Hematopoietic multipotent progenitor cell treated with erythropoietin and hydrocortisone succinate and interleukin-3 and kit ligand, for 15 days (in vitro differentiated cells): ENCODE data around the gene FGF22.
"Not testable (repeated sequence)": the region's sequence is repeated elsewhere in the genome, so short reads cannot be mapped to it uniquely, and the experiment has no call there.

Experiments used
- DNase-seq: peaks from one replicate; pipeline ENCODE4 v3.0.0-alpha.2; 2015; ENCODE audit warnings: low spot score

Gene FGF22

DNA sequence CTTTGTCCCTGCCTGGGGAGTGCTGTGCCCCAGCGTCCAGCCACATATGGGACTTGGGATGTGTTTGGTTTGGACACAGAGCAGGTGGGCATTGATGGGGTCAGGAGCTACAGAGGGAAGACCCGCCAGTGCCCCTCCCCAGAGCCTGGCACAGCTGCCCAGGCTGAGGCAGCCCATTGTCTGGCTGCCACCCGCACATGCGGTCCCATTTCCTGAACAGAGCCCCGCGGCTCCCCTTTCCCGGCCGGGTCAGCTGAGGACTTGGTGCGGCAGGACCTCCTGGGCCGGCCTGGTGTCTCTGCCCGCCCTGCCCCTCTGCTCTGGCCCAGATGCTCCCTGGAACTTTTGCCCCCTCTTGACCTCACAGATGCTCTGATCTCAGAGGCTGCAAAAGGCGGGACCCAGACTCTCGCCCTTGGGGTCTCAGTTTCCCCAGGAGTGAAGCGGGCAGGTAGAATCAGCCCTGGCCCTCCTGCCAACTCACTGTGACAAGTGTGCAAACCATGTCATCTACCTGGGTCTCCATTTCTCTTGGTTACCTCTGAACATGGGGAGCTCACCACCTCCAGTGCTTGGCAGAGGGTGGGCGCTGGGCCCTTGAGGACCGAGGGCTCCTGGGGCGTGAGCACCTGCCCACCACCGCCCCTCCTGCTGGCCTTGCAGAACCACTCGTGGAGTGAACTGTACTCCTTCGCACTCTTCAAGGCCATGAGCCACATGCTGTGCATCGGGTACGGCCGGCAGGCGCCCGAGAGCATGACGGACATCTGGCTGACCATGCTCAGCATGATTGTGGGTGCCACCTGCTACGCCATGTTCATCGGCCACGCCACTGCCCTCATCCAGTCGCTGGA, 32.2 kb upstream of the FGF22 start:
- DNase-seq: no peak

DNA sequence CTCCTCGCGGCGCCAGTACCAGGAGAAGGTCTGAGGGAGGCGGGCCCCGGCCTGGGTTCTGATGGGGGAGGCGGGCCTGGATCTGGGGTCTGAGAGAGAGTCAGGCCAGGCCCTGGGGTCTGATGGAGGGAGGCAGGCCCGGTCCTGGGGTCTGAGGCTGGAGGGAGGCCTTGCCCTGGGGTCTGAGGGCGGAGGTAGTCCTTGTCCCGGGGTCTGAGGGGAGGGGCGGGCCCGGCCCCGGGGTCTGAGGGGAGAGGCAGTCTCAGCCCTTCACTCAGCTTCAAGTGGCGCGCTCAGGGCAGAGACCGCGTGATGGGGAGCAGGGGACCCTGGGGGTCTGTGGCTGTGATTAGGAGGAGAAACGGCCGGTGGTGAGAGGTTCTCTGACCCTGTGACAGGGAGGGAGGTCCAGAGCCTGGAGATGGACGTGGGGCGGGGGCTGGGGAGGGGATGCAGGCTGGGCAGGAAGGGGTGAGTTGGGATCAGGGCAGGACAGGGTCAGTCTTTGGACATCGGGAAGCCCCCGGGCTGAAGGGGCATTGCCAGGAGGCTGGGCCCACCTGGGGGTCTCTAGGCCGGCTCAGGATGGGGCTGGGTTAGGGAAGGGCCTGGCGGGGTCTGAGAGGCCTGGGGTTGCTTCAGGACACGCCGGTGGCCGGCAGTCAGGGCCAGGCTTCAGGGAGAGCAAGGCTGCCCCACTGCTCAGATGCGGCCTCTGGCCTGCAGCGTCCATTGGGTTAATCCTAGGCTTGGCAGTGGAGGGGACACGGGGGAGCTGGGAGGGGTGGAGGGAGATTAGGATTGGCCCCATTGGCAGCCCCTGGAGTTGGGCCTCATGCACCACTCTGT, 31.3 kb upstream of the FGF22 start:
- DNase-seq: no peak

DNA sequence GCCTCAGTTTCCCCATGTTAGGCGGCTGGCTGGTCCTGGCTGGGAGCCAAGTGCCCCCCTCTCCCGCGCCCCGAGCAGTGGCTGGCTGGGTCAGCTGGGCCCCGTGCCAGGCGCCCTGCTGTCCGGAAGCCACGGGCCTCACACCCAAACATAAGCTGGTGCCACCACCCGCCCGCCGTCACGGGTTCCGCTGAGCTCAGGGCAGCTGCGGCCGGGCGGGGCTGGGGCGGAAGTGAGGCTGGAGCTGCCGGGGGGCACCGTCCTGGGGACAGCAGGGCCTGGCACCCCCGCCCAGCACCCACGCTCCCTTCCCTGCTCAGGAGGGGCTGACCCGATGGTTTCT, 30.7 kb upstream of the FGF22 start:
- no peak for DNase-seq

DNA sequence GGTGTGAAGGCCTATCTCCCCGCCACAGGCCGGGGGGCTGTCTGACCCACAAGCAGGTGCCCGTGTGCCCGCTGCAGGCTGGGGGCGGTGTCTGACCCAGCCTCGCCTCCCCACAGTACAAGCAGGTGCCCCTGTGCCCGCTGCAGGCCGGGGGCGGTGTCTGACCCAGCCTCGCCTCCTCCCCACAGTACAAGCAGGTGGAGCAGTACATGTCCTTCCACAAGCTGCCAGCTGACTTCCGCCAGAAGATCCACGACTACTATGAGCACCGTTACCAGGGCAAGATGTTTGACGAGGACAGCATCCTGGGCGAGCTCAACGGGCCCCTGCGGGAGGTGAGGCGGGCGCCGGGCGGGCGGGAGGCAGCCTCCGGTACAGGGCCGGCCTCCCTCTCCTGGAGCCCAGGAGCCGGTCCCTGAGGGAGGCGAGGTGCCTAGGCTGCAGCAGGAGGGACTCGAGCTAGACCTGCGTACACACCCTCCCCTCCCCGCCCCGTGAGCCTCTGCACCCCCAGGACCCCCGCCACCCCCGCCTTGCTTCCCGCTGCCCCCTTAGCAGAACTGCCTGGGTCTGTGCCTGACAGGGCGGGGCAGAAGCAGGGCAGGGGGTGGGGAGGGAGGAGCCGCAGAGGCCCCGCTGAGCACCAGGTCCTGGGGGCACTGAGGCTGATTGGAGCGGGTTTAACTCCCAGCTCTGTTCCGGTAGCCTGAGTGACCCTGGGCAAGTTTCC, 29.4 kb upstream of the FGF22 start:
- no peak for DNase-seq

DNA sequence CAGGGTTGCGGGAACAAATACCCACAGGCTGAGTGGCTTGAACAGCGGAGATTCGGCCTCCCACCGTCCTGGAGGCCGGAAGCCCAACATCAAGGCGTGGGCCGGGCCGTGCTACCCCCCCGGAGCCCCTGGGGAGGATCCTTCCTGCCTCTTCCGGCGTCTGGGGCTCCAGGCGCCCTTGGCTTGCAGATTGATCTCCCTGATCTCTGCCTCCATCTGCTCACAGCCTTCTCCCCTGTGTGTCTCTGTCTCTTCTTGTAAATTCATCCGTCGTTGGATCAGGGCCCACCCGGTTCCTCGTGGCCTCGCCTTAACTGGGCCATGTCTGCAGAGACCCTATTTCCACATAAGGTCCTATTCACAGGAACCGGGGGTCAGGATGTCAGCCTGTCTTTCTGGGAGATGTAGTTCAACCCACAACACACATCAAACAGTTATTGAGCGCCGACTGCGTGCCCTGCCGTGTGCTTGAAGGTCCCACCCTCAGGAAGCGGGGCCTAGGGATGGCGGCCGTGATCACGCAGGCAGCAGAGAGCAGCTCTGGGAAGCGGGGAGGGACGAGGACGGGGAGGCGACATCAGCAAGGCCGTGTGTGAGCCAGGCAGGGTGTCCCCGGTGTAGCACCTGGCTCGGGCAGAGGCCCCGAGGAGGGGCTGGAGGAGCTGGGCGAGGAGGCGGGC, 28.7 kb upstream of the FGF22 start:
- DNase-seq: no peak

DNA sequence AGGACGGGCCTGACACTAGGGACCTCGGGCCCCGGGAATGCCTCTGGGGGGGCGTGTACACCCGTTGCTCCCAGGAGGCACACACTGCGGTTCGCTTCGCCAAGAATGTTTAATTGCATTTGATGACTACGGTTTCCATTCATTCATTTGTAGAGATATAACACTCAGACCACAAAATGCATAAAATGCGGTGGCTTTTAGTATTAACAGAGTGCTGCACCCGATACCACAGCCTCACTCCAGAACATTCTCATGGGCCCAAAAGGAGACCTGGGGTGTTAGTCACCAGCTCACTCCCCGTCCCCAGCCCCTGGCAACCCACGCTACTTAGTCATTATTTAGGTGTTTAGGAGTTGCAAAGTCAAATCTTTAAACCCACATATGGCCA, 28.2 kb upstream of the FGF22 start:
- no peak for DNase-seq

DNA sequence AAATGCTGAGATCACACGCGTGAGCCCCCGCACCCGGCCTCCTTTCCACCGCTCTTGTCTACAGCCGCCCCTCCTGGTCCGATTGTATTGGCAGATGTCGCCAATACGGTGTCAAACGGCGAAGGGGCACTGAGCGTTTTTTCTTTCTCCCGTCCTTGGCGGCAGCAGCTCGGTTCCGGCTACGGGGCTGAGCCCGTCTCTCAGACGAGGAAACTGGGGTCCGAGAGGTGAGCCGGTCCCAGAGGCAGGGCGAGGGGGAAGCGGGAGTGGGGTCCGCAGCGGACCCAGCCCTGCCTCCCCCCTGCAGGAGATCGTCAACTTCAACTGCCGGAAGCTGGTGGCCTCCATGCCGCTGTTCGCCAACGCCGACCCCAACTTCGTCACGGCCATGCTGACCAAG, 26.7 kb upstream of the FGF22 start:
- no peak for DNase-seq

DNA sequence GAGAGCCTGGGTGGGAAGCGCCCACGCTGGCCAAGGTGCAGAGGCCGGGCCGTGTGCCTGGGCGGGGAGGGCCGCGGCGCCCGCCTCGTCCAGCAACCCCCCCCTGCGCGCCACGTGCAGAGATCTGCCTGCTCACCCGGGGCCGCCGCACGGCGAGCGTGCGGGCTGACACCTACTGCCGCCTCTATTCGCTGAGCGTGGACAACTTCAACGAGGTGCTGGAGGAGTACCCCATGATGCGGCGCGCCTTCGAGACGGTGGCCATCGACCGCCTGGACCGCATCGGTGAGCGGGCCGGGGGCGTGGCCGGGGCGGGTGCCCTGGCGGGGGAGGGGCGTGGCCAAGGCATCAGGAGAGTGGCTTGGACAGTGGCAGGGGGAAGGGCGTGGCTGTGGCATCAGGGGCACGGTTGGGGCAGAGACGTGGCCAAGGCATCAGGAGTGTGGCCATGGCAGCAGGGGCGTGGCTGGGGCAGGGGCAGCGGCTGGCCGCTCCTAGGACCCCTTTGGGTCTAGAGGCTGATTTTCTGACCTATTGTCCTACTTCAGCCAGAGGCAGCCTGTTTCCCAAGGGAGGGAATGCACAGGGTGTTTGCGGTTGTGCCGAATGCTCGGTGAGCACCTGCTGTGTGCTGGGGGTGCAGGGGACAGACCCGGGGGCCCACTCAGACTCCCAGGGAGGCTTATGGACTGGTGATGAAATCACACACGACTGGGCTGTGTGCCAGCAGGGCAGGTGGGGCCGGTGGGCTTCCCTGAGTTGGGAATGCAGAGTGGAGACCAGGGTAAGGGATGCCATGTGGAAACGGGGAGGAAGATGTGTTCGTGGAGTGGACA, 25.7 kb upstream of the FGF22 start:
- DNase-seq: no peak

DNA sequence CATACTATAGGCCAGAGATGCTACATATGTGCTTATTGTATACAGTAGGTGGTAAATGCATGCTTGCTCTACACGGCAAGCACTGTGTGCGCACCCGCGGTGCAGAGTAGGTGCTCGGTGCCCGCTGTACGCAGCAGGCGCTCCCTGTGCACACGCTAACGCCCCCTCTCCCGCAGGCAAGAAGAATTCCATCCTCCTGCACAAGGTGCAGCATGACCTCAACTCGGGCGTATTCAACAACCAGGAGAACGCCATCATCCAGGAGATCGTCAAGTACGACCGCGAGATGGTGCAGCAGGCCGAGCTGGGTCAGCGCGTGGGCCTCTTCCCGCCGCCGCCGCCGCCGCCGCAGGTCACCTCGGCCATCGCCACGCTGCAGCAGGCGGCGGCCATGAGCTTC, 24.1 kb upstream of the FGF22 start:
- DNase-seq: no peak

DNA sequence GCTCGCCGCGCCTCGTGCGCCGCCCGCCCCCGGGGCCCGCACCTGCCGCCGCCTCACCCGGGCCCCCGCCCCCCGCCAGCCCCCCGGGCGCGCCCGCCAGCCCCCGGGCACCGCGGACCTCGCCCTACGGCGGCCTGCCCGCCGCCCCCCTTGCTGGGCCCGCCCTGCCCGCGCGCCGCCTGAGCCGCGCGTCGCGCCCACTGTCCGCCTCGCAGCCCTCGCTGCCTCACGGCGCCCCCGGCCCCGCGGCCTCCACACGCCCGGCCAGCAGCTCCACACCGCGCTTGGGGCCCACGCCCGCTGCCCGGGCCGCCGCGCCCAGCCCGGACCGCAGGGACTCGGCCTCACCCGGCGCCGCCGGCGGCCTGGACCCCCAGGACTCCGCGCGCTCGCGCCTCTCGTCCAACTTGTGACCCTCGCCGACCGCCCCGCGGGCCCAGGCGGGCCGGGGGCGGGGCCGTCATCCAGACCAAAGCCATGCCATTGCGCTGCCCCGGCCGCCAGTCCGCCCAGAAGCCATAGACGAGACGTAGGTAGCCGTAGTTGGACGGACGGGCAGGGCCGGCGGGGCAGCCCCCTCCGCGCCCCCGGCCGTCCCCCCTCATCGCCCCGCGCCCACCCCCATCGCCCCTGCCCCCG, 23.5 kb upstream of the FGF22 start:
- no peak for DNase-seq

DNA sequence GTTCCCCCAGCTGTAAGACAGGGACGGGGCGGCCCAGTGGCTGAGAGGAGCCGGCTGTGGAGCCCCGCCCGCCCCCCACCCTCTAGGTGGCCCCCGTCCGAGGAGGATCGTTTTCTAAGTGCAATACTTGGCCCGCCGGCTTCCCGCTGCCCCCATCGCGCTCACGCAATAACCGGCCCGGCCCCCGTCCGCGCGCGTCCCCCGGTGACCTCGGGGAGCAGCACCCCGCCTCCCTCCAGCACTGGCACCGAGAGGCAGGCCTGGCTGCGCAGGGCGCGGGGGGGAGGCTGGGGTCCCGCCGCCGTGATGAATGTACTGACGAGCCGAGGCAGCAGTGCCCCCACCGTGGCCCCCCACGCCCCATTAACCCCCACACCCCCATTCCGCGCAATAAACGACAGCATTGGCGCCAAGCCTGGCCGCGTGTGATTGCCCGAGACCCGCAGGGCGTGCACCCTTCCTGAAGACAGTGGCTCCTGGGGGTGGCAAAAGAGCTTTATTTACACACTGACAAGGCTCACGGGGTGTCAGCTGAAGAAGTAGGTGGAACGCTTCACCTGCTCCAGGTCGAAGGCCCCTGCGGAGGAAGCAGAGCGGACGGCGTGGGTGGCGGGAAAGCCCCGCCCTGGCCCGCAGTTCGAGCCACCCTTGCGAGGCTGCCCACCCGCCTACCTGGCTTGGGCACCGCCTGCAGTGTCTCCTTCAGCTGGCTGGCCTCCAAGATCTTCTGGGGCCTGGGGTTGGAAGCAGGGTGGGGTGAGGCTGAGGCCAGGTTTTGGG, 22.7 kb upstream of the FGF22 start:
- no peak for DNase-seq

DNA sequence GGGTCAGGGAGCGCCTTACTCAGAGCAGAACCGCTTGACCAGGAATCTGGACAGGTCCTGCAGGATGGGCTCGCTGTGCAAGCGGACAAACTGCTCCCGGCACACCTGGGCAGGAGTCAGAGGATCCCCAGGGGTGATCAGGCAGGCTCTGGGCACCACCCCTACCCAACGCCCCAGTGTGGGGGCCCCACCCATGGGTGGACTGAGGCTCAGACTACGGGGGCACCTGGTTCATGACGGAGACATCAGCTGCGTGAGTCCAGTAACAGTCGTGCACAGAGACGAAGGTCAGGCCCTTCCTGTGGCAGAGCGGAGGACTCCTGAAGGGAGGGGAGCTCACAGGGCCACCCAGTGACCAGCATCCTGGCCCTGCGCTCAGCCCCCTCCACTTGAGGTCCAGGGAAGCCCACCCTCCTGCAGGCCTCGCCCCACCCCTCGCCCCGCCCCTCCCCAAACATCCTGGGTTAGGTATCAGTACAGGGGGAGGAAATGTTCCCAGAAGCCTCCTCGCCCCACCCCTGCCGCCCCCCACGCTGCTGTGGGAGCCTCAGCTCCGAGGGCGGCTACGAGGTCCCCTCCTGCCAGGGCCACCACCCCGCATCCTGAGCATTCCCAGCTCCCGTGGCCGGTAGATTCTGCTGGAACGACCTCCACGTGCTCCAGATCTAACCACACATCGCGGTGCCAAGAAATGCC, 22.0 kb upstream of the FGF22 start:
- no peak for DNase-seq

DNA sequence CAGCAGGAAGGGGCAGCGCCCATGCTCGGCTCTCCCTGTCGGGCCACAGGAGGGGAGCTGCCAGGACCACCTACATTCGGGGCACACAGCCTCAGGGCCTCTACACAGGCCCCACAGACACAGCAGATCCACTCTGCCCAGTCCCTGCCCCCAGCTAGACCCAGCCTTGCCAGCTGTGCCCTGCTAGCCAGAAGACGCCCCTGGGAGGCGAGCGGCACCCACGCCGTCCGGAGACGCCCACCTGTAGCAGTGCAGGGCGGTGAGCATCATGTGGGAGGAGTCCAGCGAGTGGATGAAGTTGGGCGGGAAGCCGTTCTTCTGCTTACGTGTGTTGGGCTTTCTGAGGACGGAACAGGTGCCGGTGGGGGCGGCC, 21.4 kb upstream of the FGF22 start:
- no peak for DNase-seq

DNA sequence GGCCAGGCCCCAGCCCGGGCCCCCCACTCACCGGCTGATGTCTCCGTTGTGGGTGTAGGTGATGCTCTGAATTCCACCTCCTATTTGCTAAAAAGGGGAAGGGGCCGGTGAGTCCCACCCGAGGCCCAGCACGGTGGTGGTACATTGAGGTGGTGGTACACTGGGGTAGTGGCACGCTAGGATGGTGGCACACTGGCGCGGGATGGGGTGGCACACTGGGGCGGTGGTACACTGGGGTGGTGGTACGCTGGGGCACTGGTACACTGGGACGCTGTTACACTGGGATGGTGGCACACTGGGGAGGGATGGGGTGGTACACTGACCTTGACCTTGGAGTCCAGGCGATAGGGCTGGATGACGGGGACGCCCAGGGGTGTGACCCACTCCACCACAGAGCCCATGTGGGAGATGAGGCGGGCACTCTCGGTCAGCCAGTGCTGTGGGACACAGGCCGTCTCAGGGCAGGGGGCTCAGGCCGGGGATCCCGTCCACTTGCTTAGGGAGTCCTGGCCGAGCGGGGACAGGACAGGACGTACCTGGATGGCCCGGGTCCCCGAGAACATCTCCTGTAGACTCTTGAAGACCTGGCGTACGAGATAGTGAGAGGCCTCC, 20.9 kb upstream of the FGF22 start:
- DNase-seq: no peak

DNA sequence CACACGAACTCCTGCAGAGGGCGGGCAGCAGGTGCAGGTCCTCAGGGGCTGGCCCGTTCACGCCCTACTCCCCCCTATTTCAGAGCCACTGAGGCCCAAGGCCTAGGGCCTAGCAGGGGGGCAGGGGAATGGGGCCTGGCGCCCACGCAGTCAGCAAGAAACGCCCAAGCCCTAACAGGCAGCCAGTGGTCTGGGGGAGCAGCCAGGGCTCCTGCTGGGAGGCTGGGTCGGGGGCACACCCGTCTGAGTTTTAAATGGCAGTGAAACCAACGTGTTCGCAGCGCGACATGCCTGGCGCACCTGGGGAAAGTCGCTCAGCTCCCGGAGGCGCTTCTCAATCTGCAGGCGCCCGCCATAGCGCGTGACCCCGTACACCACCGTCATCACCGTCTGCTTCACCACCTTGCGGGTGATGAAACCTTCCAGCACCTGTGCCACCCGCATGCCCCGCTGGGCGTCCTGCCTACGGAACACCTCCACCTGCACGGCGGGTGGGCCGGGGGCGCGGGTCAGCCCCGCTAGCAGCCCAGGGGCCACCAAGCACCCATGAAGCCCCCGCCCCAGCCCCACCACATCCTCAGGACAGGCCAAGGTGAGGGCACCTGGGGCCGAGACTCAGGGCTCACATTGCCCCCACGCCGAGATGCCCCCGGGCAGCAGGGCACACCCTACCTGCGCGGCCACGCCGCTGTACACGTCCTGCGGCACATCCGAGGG, 20.2 kb upstream of the FGF22 start:
- no peak for DNase-seq

DNA sequence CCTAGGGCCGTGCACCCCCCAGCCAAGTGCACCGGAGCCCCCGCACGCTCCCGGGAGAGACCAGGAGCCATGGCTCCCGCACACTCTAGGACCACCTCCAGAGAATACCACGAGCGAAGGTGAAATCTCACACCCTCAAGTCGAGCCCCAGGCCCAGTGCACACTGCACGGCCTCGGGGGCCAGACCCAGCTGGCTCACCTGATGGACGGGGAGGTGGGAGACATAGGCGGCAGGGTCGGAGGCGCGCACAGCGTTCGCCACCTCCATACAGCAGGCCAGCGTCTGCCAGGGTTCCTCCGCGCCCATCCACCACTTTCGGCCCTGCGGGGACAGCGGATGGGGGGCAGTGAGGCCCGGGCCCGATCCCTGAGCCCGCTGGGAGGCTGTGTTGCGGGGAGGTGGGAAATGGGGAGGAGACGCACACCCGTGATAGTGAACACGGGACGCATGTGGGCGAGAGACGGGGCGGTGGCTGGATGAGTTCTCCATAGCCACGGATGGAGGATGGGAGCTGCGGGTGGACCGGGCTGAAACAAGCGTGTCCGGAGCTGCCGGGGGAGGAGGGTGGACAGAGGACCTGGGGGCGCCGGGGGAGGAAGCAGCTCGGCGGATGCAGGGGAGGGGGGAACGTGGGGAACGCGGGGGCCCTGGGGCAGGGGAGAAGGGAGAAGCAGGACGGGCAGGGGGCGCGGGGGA, 19.4 kb upstream of the FGF22 start:
- DNase-seq: no peak

DNA sequence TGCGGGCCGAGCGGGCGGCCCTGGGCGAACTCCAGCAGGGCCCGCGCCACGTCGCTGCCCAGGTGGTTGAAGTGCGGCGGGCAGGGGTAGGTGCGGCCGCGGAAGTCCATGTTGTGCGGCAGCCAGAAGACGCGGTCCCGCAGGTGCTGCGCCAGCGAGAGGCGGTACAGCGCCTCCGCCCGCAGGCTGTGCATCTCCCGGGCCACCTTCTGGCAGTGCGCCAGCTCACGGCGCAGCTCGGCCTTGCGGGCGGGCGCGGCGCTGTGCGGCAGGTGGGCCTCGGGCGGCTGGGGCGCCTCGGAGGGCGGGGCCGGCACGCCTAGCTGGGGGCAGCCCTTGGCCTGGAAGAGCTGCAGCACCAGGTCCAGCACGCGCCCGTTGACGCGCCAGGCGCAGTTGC, 18.5 kb upstream of the FGF22 start:
- not testable (repeated sequence) for DNase-seq

DNA sequence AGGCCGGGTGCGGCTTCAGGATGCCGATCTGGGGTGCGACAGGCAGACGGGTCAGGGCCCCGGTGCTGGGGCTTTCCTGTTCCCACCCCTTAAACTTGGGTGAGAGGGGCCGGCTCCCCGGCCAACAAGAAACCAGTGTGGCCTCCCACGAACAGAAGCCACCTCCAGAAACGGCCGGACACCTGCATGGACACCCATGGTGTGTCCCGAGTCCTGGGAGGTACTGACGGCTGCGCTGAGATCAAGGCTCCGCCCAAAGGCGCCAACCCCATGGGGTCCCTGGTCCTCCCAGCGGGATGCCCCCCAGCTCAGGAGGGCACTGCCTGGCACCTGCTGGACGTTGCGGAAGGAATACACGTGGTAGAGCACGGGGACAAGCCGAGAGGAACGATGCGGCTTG, 17.9 kb upstream of the FGF22 start:
- no peak for DNase-seq
